ENCODE data around the gene AGTPBP1. TPM values are rescaled to one million over a fixed set of nuclear protein-coding genes. Genes with fewer than 3 reads are reported as not detected.
"Not testable (repeated sequence)": the region's sequence is repeated elsewhere in the genome, so short reads cannot be mapped to it uniquely, and the experiment has no call there.

Gene AGTPBP1
- total RNA-seq, 1 donor from 2014 or later: 37.9 TPM

- no peak for DNase-seq (ENCODE audit: low read depth)
Measured at GRCh38 chr9:85639675-85640186, 102.0 kb downstream of the AGTPBP1 start.

- no peak for DNase-seq (ENCODE audit: low read depth)
Measured at GRCh38 chr9:85631809-85632208, 109.9 kb downstream of the AGTPBP1 start.

GRCh38 chr9:85630676-85631075 lies 111.1 kb downstream of the AGTPBP1 start:
- DNase-seq (ENCODE audit: low read depth): no peak

- no peak for DNase-seq (ENCODE audit: low read depth)
Measured at GRCh38 chr9:85617141-85617670, 124.5 kb downstream of the AGTPBP1 start.

GRCh38 chr9:85615792-85616191 lies 126.0 kb downstream of the AGTPBP1 start:
- DNase-seq (ENCODE audit: low read depth): no peak

GRCh38 chr9:85610074-85610860 lies 131.5 kb downstream of the AGTPBP1 start:
- peak; percentile 81 for DNase-seq (ENCODE audit: low read depth)

- DNase-seq (ENCODE audit: low read depth): no peak
Measured at GRCh38 chr9:85605905-85606304, 135.8 kb downstream of the AGTPBP1 start.

GRCh38 chr9:85603936-85604335 lies 137.8 kb downstream of the AGTPBP1 start:
- peak; percentile 9 for DNase-seq (ENCODE audit: low read depth)

GRCh38 chr9:85602742-85603141 lies 139.0 kb downstream of the AGTPBP1 start:
- DNase-seq (ENCODE audit: low read depth): no peak

GRCh38 chr9:85600675-85601263 lies 141.0 kb downstream of the AGTPBP1 start:
- DNase-seq (ENCODE audit: low read depth): no peak

- DNase-seq (ENCODE audit: low read depth): no peak
Measured at GRCh38 chr9:85599540-85600105, 142.1 kb downstream of the AGTPBP1 start.

- DNase-seq (ENCODE audit: low read depth): no peak
Measured at GRCh38 chr9:85594316-85594715, 147.4 kb downstream of the AGTPBP1 start.

- no peak for DNase-seq (ENCODE audit: low read depth)
Measured at GRCh38 chr9:85586684-85587083, 155.1 kb downstream of the AGTPBP1 start.

- no peak for DNase-seq (ENCODE audit: low read depth)
Measured at GRCh38 chr9:85577353-85577952, 164.3 kb downstream of the AGTPBP1 start.

- DNase-seq (ENCODE audit: low read depth): no peak
Measured at GRCh38 chr9:85575868-85576267, 165.9 kb downstream of the AGTPBP1 start.

GRCh38 chr9:85573546-85573945 lies 168.2 kb downstream of the AGTPBP1 start:
- DNase-seq (ENCODE audit: low read depth): not testable (repeated sequence)

GRCh38 chr9:85572917-85573316 lies 168.8 kb downstream of the AGTPBP1 start:
- not testable (repeated sequence) for DNase-seq (ENCODE audit: low read depth)

- DNase-seq (ENCODE audit: low read depth): peak; percentile 14
Measured at GRCh38 chr9:85569988-85570387, 171.8 kb downstream of the AGTPBP1 start.

GRCh38 chr9:85559526-85559925 lies 182.2 kb downstream of the AGTPBP1 start:
- no peak for DNase-seq (ENCODE audit: low read depth)

- no peak for DNase-seq (ENCODE audit: low read depth)
Measured at GRCh38 chr9:85554349-85554748, 187.4 kb downstream of the AGTPBP1 start.

GRCh38 chr9:85553475-85553874 lies 188.3 kb downstream of the AGTPBP1 start:
- DNase-seq (ENCODE audit: low read depth): no peak

- DNase-seq (ENCODE audit: low read depth): no peak
Measured at GRCh38 chr9:85547599-85547998, 194.2 kb downstream of the AGTPBP1 start.

Measured in renal cortical epithelial cell (primary cell).